ENCODE data around the gene ANKRD2.
A peak's percentile ranks its signal among the peaks of the same experiment; 100 is the strongest.

ANKRD2 gene

DNA sequence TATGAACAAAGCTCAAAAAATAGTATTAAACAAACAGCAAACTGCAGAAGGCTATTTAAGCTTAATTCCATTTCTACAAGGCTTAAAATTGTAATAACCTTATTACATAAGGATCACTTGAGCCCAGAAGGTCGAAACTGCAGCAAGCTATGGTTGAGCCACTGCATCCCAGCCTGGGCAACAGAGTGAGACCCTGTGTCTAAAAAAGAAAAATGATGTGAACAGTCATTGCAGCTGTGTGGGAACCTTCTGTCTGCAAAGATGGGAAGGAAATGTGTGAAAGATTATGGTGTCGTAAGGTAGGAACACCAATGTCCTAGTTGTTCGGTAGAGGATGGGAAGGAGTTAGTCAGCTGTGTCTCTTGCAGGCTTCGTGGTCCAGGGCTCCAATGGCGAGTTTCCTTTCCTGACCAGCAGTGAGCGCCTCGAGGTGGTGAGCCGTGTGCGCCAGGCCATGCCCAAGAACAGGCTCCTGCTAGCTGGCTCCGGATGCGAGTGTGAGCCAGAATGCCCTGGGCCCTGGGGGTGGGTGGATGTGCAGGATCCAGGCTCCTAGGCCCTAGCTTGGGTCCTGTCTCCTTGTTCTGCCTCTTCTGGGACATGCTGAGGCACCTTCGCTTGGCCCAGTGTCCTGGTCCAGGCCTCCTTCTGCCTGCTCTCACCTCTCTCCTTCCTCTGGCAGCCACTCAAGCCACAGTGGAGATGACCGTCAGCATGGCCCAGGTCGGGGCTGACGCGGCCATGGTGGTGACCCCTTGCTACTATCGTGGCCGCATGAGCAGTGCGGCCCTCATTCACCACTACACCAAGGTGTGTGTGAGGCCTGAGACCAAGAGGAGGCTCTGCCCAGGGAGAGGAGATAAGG is 26.1 kb downstream of the ANKRD2 start:
- no peak for DNase-seq

DNA sequence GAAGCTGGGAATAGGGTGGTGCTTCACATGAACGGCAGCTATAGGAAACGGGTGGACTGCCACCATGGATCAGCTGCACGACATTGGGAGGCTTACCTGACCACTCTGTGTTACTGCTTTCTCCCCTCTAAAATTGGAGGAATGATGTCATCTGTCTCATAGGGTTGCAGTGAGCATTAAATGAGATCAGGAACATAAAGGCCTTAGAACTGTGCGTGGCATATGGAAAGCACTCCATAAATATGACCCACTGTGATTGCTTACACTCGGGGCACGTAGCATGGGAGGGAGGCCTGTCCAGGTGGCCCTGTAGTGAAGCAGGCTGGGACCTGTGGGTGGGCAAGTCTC is 26.7 kb downstream of the ANKRD2 start:
- no peak for DNase-seq

DNA sequence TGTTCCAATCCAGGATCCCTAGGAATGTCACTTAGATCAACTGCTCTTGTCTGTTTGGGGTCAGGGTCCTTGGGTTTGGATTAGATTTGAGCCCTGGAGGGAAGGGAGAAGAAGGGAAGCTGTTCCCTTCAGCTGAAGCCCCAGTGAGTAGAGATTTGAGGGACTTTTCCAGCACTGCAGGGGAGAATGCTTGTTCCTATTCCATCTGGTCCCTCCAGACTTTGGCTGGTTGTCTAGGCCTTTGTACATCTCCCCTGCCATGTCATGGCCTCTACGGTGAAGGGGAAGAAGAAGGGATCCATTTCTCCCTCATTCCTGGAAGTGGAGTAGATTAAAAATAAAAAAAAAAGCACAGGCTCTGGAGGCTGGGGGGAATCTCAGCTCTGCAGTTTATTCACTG is 28.0 kb downstream of the ANKRD2 start:
- DNase-seq, result no peak

DNA sequence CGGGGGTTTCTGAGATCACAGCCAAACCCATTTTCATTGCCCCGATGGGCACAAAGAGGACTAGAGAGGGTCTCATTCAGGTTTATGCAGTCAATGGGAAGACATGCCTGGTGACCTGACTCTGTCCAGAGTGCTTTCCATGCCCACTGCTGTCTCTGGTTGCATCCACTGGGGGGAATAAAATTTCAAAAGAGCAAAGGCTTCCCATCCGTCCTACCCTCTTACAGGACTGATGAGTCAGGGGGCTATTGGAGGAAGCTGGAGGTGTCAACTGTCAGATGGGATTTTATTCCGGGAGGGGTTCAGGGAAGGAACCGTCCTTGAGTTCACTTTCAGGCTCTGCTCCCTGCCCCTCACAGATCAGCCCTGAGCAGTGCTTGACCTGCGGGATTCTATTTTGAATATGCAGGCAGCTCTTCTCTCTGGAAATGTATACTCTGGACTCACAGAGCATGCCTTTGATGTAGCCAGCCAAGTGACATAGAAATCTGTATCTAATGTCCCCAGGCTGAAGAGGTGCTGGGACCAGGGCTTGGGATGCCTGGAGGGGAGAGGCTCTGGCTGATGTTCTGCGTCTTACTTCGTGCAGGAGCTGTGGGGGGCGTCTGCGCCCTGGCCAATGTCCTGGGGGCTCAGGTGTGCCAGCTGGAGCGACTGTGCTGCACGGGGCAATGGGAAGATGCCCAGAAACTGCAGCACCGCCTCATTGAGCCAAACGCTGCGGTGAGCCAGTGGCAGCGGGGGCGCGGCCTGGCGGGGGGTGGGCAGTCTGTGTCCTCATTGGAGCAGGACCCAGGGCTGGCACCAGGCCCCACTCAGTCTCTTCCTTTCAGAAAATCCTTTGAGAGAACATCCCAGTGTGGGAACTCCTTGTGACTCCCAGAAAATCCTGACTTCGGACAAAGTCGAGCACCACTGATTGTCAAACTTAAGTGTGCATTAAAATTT is 29.0 kb downstream of the ANKRD2 start:
- no peak for DNase-seq

DNA sequence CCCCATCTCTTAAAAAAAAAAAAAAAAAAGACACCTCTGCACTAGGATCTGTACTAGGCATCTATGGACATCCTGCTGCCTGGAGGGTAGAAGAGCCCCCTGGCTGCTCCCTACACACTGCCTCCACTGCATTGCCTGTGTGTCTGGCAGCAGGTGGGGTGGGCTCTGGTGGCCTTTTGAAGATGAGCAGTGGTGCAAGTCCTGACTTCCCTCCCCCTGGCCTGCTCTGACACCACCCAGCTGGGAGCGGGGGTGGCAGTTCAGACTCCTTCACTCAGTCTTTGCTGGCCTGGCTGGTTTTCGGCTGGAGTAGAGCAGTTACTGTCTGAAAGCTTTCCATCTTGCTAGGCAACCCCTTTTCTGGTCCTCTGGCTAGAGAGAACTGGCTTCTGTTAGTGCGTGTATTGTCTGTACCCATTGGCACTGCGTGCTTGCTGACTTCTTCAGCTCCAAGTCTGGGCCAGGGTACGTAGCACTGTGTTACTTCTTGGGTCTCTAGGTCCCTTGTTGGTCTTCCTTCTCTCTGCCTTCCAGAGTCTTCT is 34.6 kb downstream of the ANKRD2 start:
- no peak for DNase-seq

DNA sequence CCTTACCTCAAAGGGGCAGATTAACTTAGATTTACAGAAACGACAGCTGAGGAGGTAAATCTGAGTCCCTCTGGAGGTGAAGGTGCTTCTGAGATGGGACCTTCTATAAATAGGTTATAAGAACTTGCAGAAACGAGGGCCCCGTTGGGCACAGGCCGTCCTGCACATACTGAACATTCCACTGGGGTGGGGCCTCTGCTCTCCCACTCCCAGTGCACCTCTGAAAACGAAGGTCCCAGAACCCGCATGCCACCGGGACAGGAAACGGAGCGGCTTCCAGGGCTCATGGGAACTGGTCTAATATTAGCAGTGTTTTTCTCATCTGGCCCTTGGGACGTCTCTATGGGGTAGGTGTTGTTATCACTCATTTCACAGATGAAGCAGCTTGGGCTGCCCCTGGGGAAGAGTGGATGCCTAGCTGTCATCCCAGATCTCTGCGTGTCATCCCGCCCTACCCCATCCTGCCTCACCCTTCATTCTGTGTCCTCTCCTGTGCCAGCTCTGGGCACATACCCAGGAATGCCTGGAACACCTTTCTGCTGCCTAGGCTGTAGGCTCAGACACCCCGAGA is 36.5 kb downstream of the ANKRD2 start:
- DNase-seq, result no peak

DNA sequence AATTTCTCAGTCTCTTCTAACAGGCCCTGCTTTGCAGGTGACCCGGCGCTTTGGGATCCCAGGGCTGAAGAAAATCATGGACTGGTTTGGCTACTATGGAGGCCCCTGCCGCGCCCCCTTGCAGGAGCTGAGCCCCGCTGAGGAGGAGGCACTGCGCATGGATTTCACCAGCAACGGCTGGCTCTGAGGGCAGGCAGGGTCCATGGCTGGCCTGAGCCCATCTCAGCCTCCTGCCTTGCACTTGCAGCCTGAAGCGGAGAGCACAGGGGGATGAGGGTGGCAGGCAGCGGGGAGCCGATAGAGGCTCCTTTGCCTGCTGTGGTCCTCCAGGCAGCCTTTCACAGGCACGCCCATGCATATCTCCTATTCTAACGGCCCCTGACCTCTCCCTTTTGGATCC is 38.9 kb downstream of the ANKRD2 start:
- no peak for DNase-seq

DNA sequence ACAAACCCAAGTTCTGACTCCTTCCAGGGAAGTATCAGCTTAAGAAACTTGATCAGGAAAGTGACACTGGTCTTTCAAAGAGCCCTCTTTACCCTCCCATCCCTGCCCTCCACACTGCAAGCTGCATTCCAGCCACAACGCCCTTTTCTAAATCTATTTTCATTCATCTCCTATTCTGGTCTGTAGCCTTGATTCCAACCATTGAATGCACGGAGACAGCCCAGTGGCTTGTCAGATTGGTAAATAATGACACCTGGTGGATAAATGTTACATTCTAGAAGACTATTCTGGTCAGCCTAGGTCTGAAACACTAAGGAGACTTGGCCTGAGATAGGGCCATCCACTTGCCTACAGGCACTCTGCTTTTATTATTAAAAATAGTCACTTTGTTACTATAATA is 39.8 kb downstream of the ANKRD2 start:
- peak; percentile 12 for DNase-seq

DNA sequence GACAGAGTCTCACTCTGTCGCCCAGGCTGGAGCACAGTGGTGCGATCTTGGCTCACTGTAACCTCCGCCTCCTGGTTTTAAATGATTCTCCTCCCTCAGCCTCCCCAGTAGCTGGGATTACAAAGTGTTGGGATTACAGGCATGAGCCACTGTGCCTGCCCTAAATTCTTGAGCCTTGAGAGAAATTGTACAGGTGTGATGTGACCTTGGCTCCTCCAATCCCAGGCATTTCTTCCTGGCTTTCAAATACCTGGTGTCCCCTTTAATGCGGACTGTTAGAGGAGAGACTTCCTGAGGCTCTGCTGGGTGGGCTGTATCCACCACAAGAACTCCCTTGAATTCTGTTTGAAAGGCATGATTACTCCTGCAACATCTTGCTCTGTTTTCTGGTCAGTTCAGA is 45.7 kb downstream of the ANKRD2 start:
- no peak for DNase-seq

DNA sequence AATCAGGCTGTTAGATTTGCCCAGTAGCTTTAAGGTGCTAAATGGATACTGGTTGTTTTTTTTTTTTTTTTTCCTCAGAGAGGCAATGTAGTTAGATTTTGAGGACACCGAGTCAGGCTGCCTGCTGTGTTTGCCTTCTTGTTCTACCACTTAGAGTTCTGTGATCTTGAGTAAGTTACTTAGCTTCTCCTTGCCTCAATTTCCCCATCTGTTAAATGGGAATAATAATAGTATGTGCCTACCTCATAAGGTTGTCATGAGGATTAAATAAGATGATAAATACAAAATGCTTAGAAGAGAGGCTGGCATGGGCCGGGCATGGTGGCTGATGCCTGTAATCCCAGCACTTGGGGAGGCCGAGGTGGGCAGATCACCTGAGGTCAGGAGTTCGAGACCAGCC is 46.2 kb downstream of the ANKRD2 start:
- no peak for DNase-seq

DNA sequence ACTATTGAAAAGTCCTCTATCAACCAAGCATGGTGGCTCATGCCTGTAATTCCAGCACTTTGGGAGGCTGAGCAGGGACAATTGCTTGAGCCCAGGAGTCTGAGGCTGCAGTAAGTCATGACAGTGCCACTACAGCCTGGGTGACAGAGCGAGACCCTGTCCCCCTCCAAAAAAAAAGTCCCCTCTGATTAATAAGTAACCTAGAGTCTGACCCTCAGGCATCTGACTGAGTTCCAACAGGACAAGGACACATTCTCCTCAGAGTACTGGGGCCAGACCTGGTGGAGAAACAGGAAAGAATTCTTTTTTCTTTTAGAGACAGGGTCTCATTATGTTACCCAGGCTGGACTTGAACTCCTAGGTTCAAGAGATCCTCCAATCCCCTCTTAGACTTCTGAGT is 50.7 kb downstream of the ANKRD2 start:
- no peak for DNase-seq

DNA sequence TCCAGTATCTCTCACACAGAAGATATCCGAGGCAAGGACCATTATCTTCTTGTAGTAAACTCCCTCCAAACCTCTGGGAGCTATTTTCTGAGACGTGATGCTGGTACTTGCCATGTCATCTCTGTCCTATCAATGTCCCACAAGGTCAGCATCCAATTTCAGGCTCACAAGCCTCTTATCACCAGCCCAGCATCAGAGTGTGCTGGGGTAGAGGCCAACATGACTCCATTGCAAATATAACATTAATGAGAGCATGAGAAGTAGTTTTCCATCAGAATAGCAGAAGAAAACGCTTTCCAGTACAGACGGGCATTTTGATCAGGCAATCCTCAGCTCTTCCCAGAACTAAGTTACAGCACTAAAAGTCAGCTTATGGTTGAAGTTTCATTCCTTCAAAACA is 55.2 kb downstream of the ANKRD2 start:
- no peak for DNase-seq

DNA sequence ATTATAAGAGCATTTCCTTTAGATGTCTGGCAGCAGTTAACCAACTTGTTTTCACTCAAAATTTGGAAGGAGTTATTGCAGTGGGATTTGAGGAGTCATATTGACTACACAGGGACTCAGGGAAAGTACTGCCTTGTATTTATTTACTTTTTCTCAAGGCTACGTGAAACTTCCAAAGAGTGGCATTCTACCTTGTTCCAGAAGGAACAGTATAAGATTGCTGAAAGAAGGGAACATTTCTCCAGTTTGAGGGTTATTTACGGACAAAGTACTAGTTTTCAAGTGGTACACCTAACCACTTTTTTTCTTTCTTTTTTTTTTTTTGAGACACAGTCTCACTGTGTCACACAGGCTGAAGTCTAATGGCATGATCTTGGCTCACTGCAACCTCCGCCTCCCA is 55.6 kb downstream of the ANKRD2 start:
- DNase-seq, result no peak

DNA sequence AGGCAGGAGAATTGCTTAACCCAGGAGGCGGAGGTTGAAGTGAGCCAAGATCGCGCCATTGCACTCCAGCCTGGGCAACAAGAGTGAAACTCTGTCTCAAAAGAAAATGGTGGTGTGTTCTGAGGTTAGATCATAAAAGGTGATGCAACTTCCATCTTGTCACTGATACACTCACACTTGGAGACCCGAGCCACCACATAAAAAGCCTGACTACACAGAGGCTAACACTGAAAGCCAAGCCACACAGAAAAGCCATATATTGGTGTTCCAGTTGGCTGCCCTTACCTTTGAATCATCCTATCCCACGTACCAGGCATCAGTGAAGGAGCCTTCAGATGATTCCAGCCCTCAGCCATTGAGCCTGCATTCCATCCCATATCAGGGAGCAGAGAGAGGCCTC is 56.7 kb downstream of the ANKRD2 start:
- DNase-seq, result no peak

DNA sequence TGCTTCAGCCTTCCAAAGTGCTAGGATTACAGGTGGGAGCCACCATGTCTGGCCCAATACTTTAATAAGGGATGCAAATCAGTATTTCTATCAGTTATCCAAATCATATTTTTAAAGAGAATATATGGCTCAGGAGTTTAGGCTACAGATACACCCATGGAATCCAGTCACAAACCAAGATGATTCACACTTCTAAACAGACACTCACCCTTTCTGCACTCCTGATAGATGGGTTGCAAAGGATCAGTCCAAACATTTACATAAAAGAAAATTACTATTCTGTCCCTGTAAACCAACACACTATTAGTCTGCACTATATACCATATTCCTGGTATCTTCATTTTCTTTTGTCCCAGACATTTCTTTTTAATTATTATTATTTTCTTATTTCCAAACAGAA is 58.5 kb downstream of the ANKRD2 start:
- no peak for DNase-seq

DNA sequence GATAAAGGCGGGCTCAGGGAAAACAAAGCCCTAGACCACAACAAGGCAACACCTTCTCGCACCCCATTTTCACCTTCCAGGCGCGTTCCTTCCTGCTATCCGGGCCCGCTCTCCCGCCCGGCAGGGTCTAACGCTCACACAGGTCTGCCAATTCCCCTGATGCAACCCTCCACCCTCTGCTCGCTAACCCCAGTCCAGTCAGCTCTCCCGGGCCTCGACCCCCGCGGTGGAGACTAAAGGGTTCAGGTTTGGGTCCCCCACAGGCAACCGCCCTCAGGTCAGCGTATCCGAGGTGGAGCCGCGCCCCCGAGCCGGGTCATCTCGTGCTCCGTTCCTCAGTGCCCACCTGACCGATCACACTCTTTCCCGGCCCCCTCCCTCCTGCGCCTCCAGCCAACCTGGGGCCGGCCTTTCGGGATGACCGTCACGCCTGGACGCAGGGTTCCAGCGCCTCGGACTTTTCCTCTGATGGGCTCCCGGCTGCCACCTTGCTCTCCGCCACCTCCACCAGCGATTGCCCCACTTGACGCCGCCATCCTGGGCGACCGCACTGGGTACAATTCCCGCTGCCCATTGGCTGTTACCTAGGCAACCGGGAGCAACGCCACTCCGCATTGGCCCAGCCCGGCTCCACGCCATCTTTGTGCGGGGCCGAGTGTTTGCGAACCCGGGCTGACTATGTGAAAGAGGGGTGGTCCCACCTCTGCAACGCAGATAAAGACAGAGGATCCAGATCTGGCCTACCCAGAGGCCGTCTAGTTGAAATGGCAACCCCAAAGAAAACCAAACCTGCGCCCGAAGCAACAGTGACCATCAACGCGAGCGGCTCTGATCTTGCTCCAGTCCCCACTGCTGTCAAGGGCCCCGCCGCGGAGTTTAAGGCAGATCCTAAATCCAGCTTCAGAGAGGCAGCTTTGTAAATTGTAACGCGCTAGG is 60.6 kb downstream of the ANKRD2 start, which contains the start of gene MORN4:
Gene MORN4 (minus strand): TSS at position 552 of the 936 bp plus-strand sequence. CDS start 13,847 bp downstream, outside the sequence.
- DNase-seq, result peak; percentile 98

Data from eye (tissue), 1 donor.